Body of pancreas (tissue), 4 donors: ENCODE measurements around the gene PAX2.

Source experiments
- POLR2A ChIP-seq, 3 donors: fragments of 450-650 bp; IDR thresholded peaks; one replicate each; pipeline ENCODE4 v1.6.1; 2016; ENCODE audit warnings: antibody characterized with exemption in 3 of 3, mild to moderate bottlenecking in 2 of 3
- TF ChIP-seq, protein P1 (sequence below), 7 experiments: fragments of 450-650 bp in 4 of 7; fragments of 200-600 bp in 3 of 7; sonication (generic) in 3 of 7; IDR thresholded peaks; one replicate each; pipeline ENCODE4 v1.5.1; 2016 to 2019; ENCODE audit warnings: antibody characterized with exemption in 7 of 7

GRCh38 chr10:100864036-100864885, 118.9 kb downstream of the PAX2 start:
- TF ChIP-seq, protein P1, sequence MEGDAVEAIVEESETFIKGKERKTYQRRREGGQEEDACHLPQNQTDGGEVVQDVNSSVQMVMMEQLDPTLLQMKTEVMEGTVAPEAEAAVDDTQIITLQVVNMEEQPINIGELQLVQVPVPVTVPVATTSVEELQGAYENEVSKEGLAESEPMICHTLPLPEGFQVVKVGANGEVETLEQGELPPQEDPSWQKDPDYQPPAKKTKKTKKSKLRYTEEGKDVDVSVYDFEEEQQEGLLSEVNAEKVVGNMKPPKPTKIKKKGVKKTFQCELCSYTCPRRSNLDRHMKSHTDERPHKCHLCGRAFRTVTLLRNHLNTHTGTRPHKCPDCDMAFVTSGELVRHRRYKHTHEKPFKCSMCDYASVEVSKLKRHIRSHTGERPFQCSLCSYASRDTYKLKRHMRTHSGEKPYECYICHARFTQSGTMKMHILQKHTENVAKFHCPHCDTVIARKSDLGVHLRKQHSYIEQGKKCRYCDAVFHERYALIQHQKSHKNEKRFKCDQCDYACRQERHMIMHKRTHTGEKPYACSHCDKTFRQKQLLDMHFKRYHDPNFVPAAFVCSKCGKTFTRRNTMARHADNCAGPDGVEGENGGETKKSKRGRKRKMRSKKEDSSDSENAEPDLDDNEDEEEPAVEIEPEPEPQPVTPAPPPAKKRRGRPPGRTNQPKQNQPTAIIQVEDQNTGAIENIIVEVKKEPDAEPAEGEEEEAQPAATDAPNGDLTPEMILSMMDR (IDR thresholded peaks at IDR 0.05) = no peak
- TF ChIP-seq POLR2A (IDR thresholded peaks at IDR 0.05) = no peak
